GM21619 (cell line): ENCODE data around the gene MAP3K10.
"Not testable (repeated sequence)": the region's sequence is repeated elsewhere in the genome, so short reads cannot be mapped to it uniquely, and the experiment has no call there.

ENCODE experiments used
- ATAC-seq: cut with Tn5 transposase; IDR thresholded peaks from one replicate; pipeline ENCODE4 v1.9.1; 2021; ENCODE audit not compliant: unreplicated experiment

The MAP3K10 gene

DNA sequence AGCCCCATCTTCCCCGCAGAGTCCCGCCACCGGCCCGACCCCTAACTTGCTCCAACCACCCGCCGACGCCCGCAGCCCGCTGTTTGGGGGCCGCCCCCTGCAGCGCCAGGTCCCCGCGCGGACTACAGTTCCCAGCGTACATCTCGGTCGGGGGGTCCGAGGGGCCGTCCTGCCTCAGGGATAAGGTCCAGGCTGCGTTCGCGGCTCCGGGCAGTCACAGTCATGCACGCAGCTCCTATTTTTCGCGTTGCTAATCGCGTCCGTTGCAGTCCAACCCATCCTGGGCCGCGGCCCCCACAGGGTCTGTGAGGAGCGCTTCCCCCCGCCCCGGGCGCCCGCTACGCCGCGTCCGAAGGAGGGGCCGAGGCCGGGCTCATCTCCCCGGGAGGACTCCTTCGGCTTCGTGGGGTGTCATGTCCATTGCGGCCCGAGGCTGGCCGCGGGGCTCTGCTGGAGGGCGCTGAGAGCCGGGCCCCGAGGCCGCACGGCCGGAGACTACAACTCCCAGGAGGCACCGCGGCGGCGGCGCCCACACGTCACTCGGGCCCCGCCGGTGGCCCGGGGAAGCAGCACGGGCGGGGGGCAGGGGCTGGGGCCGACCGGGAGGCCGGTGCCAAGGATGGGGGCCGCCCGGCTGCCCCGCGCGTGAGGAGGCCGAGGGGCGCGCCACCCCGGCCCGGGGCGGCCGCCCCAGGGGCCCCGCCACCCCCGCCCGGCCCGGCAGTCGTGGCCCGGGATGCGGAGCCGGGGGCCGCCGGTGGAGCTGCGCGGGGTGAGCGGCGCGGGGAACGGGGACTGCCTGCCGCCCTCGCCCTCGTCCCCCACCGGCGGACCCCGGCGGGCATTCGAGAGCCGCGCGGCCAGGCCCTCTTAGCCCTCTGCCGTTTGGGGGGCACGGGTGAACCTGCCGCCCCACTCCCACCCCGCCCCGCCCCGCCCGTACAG is at the start of gene MAP3K10:
Gene MAP3K10 (plus strand): TSS at position 536 of the 945 bp plus-strand sequence. CDS start 606 bp downstream, outside the sequence.
- peak; percentile 71 for ATAC-seq

- no peak for ATAC-seq
Observed at GRCh38 chr19:40141551-40141950, 49.7 kb upstream of the MAP3K10 start.

- ATAC-seq = peak; percentile 56
Observed at GRCh38 chr19:40143612-40144011, 47.6 kb upstream of the MAP3K10 start.

DNA sequence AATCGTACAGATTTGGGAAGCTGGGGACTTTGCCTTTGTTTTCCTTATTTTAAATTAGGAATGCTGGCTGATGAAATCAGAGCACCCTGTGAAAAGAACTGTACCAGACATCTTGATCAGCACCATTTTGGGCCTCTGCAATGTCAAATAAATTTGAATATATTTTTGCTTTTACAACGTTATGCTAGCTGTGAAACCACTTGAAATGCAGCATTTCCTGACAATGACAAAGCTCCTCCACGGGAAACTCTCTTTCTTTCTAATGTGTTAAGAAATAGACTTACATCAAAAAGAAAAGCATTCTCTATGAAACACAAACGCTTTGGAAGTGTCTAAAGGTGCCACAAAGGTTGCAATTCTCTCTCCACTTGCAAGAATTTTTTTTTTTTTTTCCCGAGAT is 47.1 kb upstream of the MAP3K10 start:
- ATAC-seq = no peak

DNA sequence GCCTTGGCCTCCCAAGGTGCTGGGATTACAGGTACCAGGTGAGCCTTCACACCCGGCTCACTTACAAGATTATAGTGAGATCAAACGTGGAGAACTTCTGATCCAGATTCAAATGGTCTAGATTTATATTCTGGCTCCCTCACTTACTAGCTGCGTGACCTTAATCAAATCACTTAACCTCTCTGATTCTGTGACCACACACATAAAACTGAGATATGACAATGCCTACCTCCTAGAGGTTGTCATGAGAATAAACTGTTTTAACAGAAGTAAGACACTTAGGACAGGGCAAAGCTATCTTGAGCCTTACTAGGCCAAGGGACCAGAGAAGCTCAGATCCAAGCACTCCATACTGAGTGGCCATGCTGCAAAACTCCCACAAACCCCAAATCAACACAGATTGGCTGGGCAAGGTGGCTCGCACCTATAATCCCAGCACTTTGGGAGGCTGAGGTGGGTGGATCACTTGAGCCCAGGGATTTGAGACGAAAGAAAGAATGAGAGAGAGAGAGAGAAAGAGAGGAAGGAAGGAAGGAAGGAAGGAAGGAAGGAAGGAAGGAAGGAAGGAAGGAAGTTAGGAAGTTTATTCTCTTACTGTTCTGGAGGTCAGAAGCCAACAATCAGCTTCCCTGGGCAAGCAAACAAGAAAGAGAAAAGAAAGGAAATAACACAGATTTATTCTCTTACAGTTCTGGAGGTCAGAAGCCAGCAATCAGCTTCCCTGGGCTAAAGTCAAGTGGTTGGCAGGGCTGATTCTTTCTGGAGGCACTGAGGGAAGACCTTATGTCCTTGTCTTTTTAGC is 46.1 kb upstream of the MAP3K10 start:
- ATAC-seq = no peak

- not testable (repeated sequence) for ATAC-seq
Observed at GRCh38 chr19:40145749-40146029, 45.5 kb upstream of the MAP3K10 start.

GRCh38 chr19:40147338-40147692 is 43.9 kb upstream of the MAP3K10 start:
- ATAC-seq = no peak

GRCh38 chr19:40147693-40148347 is 43.4 kb upstream of the MAP3K10 start:
- ATAC-seq = no peak

DNA sequence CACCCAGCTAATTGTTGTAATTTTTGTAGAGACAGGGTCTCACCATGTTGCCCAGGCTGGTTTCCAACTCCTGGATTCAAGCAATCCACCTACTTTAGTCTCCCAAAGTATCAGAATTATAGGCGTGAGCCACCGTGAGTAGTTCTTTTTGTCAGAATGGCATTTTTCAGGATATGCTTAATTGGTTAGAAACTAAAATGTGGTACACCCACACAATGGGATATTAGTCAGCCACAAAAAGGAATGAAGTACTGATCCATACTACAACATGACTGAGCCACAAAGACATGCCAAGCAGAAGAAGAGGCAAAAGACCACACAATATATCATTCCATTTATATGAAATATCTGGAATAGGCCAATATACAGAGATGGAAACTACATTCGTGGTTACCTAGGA is 41.7 kb upstream of the MAP3K10 start:
- no peak for ATAC-seq

DNA sequence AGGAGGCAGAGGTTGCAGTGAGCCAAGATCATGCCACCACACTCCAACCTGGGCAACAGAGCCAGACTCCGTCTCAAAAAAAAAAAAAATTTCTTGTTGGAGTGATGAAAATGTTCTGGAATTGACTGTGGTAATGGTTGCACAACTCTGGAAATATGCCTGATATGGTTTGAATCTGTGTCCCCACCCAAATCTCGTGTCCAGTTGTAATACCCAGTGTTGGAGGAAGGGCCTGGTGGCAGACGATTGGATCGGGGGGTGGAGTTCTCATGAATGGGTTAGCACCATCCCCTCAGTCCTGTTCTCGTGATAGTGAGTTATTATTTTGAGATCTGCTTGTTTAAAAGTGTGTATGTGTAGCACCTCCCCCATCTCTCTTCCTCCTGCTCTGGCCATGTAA is 41.1 kb upstream of the MAP3K10 start:
- no peak for ATAC-seq

DNA sequence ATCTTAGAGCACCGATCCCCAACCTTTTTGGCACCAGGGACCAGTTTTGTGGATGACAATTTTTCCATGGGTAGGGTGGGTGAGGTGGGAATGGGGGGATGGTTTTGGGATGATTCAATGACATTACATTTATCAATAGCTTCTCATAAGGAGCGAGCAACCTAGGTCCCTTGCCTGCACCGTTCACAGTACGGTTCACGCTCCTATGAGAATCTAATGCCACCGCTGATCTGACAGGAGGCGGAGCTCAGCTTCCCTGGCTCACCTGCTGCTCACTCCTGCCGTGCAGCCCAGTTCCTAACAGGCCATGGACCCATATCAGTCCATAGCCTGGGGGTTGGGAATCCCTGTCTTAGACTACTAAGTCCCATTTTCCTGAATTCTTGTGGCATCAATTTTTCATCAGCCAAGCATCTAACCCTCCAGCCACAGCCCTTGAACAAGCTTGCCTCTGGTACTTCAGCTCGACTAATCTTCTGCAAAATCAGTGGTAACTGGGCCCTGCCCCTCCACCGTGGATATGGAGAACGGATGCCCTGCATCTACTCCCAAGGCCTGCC is 37.0 kb upstream of the MAP3K10 start:
- ATAC-seq = no peak

GRCh38 chr19:40155749-40156265 is 35.4 kb upstream of the MAP3K10 start:
- no peak for ATAC-seq

DNA sequence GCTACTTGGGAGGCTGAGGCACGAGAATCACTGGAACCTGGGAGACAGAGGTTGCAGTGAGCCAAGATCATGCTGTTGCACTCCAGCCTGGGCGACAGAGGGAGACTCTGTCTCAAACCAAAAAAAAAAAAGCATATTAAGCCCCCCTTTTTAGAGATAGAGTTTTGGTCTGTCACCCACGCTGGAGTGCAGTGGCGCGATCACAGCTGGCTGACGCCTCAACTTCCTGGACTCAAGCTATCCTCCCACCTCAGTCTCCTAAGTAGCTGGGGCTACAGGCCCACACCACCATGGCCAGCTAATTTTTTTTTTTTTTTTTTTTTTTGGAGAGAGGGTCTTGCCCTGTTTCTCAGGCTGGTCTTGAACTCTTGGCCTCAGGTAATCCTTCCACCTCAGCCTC is 34.2 kb upstream of the MAP3K10 start:
- no peak for ATAC-seq

DNA sequence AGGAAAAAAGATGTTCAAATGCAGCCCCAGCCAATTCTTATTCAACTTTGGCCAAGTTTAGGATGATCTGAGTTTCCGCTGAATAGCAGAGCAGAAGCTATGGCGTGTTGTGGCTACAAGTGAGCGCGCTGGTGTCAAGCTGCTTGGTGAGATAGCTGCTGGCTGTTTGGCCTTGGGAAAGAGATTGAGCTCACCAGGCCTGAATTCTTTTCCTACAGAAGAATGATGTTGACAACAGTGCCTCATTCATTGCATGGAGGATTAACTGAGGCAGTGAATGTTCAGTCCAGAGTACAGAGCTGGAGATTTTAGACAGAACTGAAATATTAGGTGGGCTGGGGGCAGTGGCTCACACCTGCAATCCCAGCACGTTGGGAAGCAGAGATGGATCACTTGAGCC is 31.5 kb upstream of the MAP3K10 start:
- ATAC-seq = no peak

GRCh38 chr19:40162104-40162503 is 29.1 kb upstream of the MAP3K10 start:
- ATAC-seq = no peak

DNA sequence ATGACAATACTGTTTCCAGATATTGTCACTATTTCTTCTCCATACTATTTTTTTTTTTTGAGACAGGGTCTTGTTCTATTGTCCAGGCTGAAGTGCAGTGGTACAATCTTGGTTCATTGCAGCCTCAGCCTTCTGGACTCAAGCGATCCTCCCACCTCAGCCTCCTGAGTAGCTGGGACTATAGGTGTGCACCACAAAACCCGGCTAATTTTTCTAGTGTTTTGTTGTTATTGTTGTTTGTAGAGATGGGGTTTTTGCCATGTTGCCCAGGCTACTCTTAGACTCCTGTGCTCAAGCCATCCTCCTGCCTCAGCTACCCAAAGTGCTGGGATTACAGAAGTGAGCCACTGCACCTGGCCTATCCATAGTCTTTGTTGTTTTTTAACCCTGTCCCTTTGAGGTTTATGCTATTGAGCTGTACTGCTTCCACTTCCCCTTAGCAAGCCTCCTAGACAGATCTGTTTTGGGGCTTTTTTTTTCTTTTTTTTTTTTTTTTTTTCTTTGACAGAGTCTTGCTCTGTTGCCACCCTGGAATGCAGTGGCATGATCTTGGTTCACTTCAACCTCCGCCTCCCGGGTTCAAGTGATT is 27.6 kb upstream of the MAP3K10 start:
- no peak for ATAC-seq

DNA sequence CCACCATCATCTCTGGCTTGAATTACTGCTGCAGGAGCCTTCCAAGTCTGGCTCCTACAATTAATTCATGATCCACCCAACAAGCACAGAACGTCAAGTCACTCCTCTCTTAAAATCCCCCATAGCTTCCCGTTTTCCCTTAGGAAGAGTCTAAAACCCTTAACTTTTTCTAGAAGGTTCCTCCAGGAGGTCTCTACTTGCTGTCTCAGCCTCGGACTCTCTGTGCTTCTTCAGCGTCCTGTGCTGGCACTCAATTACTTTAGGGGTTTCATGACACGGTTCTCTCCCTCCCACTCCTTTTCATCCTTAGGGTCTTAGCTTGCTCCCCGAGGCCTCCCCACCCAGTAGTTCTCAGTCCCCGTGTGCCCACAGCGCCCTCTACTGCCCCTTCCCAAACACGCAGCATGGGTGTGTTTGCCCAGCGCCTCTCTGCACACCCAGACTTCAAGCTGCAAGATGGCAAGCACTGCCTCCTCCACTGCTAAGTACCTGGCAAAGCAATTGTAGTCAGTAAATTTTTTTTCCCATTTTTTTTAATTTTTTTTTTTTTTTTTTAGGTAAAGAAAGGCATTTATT is 25.8 kb upstream of the MAP3K10 start:
- no peak for ATAC-seq

DNA sequence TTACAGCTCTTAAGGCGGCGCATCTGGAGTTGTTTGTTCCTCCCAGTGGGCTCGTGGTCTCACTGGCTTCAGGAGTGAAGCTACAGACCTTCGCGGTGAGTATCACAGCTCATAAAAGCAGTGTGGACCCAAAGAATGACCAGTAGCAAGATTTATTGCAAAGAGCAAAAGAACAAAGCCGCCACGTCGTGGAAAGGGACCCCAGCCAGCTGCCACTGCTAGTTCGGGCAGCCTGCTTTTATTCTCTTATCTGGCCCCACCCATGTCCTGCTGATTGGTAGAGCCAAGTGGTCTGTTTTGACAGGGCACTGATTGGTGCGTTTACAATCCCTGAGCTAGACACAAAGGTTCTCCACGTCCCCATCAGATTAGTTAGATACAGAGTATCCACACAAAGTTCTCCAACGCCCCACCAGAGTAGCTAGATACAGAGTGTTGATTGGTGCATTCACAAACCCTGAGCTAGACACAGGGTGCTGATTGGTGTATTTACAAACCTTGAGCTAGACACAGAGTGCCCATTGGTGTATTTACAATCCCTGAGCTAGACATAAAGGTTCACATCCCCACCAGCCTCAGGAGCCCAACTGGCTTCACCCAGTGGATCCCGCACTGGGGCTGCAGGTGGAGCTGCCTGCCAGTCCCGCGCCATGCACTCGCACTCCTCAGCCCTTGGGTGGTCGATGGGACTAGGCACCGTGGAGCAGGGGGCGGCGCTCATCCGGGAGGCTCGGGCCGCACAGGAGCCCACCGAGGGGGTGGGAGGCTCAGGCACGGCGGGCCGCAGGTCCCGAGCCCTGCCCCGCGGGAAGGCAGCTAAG is 21.5 kb upstream of the MAP3K10 start:
- not testable (repeated sequence) for ATAC-seq

DNA sequence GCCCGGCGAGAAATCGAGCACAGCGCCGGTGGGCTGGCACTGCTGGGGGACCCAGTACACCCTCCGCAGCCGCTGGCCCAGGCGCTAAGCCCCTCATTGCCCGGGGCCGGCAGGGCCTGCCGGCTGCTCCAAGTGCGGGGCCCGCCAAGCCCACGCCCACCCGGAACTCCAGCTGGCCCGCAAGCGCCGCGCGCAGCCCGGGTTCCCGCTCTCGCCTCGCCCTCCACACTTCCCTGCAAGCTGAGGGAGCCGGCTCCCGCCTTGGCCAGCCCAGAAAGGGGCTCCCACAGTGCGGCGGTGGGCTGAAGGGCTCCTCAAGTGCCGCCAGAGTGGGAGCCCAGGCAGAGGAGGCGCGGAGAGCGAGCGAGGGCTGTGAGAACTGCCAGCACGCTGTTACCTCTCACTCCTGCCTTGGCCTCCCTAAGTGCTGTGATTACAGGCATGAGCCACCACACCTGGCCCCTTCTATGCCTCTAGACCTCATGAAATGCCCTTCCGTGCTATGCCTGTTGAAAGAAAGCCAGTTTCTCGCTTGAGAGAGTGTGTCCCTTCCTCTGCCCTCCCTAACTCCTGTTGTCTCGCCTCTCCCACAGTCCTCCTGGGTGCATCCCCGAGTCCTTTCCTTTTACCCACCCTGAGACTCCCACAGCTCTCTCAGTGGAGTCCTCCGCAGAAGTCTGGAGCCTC is 20.8 kb upstream of the MAP3K10 start:
- ATAC-seq = not testable (repeated sequence)
